GM23338 (cell line): ENCODE data around the gene TNS3. TPM values are rescaled to one million over a fixed set of nuclear protein-coding genes. Genes with fewer than 3 reads are reported as not detected.

Experiments
- ATAC-seq: fragments of 200-7000 bp; cut with Tn5 transposase; 3 replicates; pipeline ENCODE4 v1.9.1; 2020
- DNase-seq: peaks from one replicate; pipeline ENCODE4 v3.0.0-alpha.2; 2015; ENCODE audit warnings: low spot score
- H2AFZ ChIP-seq: fragments of 200-600 bp; sonication (generic); 2 replicates; pipeline ENCODE4 v1.8.0; 2016; ENCODE audit warnings: antibody characterized with exemption, mild to moderate bottlenecking, moderate library complexity
- H3F3A ChIP-seq: fragments of 200-600 bp; sonication (generic); replicated peaks from 2 replicates; pipeline ENCODE4 v1.8.0; 2017; ENCODE audit warnings: antibody characterized with exemption, mixed run types, low read depth
- H3K27ac ChIP-seq: fragments of 200-600 bp; sonication (generic); 2 replicates; pipeline ENCODE4 v1.6.1; 2016; ENCODE audit warnings: low read depth
- H3K27me3 ChIP-seq: fragments of 200-600 bp; sonication (generic); 2 replicates; pipeline ENCODE4 v1.8.0; 2016; ENCODE audit warnings: mild to moderate bottlenecking, mixed run types, moderate library complexity; ENCODE audit not compliant: insufficient read depth
- H3K36me3 ChIP-seq: fragments of 200-600 bp; sonication (generic); 2 replicates; pipeline ENCODE4 v1.8.0; 2016; ENCODE audit warnings: mild to moderate bottlenecking; ENCODE audit not compliant: insufficient read depth
- H3K4me1 ChIP-seq: fragments of 200-600 bp; sonication (generic); 2 replicates; pipeline ENCODE4 v1.8.0; 2016; ENCODE audit warnings: mild to moderate bottlenecking, moderate library complexity; ENCODE audit not compliant: insufficient read depth
- H3K4me2 ChIP-seq: fragments of 200-600 bp; sonication (generic); 2 replicates; pipeline ENCODE4 v1.7.1; 2017; ENCODE audit warnings: mixed run types
- H3K4me3 ChIP-seq: fragments of 200-600 bp; sonication (generic); 2 replicates; pipeline ENCODE4 v1.6.1; 2016; ENCODE audit warnings: mixed run types
- H3K79me2 ChIP-seq: fragments of 200-600 bp; sonication (generic); replicated peaks from 2 replicates; pipeline ENCODE4 v1.8.0; 2017; ENCODE audit warnings: mild to moderate bottlenecking; ENCODE audit not compliant: insufficient read depth
- H3K9me2 ChIP-seq: fragments of 200-600 bp; sonication (generic); 2 replicates; pipeline ENCODE4 v1.8.0; 2017; ENCODE audit not compliant: insufficient read depth
- H4K20me1 ChIP-seq: fragments of 200-600 bp; sonication (generic); replicated peaks from 2 replicates; pipeline ENCODE4 v1.8.0; 2017; ENCODE audit warnings: mild to moderate bottlenecking; ENCODE audit not compliant: insufficient read depth
- H3K27ac Mint-ChIP-seq: 2 replicates; pipeline ENCODE4 v1.8.0; 2020; ENCODE audit warnings: inconsistent platforms, mild to moderate bottlenecking, moderate library complexity, mixed read lengths
- H3K27me3 Mint-ChIP-seq: 3 replicates; pipeline ENCODE4 v1.8.0; 2022; ENCODE audit warnings: low read depth, mild to moderate bottlenecking, moderate library complexity, mixed read lengths, inconsistent platforms; ENCODE audit not compliant: insufficient read depth, poor library complexity
- H3K36me3 Mint-ChIP-seq: 3 replicates; pipeline ENCODE4 v1.8.0; 2021; ENCODE audit warnings: low read depth, mild to moderate bottlenecking, inconsistent platforms, moderate library complexity, mixed read lengths
- H3K4me1 Mint-ChIP-seq: 3 replicates; pipeline ENCODE4 v1.8.0; 2020; ENCODE audit warnings: mild to moderate bottlenecking, inconsistent platforms, mixed read lengths
- H3K4me3 Mint-ChIP-seq: 3 replicates; pipeline ENCODE4 v1.8.0; 2021; ENCODE audit warnings: moderate library complexity, mild to moderate bottlenecking, inconsistent platforms, mixed read lengths
- H3K9me3 Mint-ChIP-seq: 3 replicates; pipeline ENCODE4 v1.8.0; 2020; ENCODE audit warnings: moderate library complexity, mild to moderate bottlenecking, inconsistent platforms, mixed read lengths
- CTCF ChIP-seq, 2 experiments: fragments of 200-600 bp in 1 of 2; sonication (generic) in 1 of 2; conservative IDR thresholded peaks; 2 replicates each; pipeline versions ENCODE4 v1.5.1 to v1.6.1; 2016 to 2017; ENCODE audit warnings: antibody characterized with exemption in 2 of 2, low read depth in 2 of 2, mild to moderate bottlenecking in 2 of 2, moderate library complexity in 1 of 2
- JUNB ChIP-seq: IDR thresholded peaks from one replicate; pipeline ENCODE4 v1.6.1; 2016; ENCODE audit warnings: antibody characterized with exemption; ENCODE audit not compliant: unreplicated experiment
- NANOG ChIP-seq: IDR thresholded peaks from 2 replicates; pipeline ENCODE4 v1.6.1; 2016; ENCODE audit warnings: antibody characterized with exemption, borderline replicate concordance
- POLR2AphosphoS5 ChIP-seq: IDR thresholded peaks from 2 replicates; pipeline ENCODE4 v1.6.1; 2016; ENCODE audit warnings: antibody characterized with exemption, low read depth
- REST ChIP-seq: IDR thresholded peaks from one replicate; pipeline ENCODE4 v1.6.1; 2018; ENCODE audit warnings: antibody characterized with exemption; ENCODE audit not compliant: unreplicated experiment
- STAT1 ChIP-seq: IDR thresholded peaks from one replicate; pipeline ENCODE4 v1.6.1; 2016; ENCODE audit warnings: antibody characterized with exemption; ENCODE audit not compliant: unreplicated experiment
- ZNF114 ChIP-seq: fragments of 250-450 bp; sonication (Bioruptor Pico); IDR thresholded peaks from 2 replicates; pipeline ENCODE4 v1.5.0; 2020; ENCODE audit warnings: mild to moderate bottlenecking, moderate library complexity
- ZNF462 ChIP-seq: fragments of 250-450 bp; sonication (Bioruptor Pico); IDR thresholded peaks from 2 replicates; pipeline ENCODE4 v1.5.0; 2020; ENCODE audit warnings: mild to moderate bottlenecking, moderate library complexity
- polyA plus RNA-seq: library from polyadenylated mRNA; unstranded; fragments of >200 nt; fragmentation: Nextera tagmentation; extraction: Ambion mirVana; gene quantifications from 2 replicates; pipeline ENCODE4 v1.2.1, GENCODE V29; 2016
- total RNA-seq: library from RNA; depleted of rRNA; stranded (reverse); fragments of >200 nt; shearing (Covaris generic); gene quantifications from 2 replicates; pipeline ENCODE4 v1.2.3, GENCODE V29; 2014

Gene TNS3
- total and polyA plus RNA-seq, 2 experiments from 2014 or later = 6.2 to 28.7 TPM

- H3K4me2 ChIP-seq = no peak overlapping the region
- H3K4me1 Mint-ChIP-seq = peaks cover 22% of the 10 kb centered on the region
- DNase-seq (no peak), ATAC-seq (no peak)
- peaks cover 11% of the 10 kb centered on the region; the same call in 1 of the 2 replicates for H3K4me1 ChIP-seq
- H3K36me3 ChIP-seq = no peaks in the 10 kb centered on the region
- TF ChIP-seq ZNF462 (CRISPR knock-in tag) (no peak), POLR2AphosphoS5 (no peak), STAT1 (no peak), ZNF114 (CRISPR knock-in tag) (no peak), NANOG (no peak), REST (no peak), JUNB (no peak), CTCF (conservative IDR thresholded peaks at IDR 0.05; ENCODE audit: low read depth in 2 of 2) (no peak)
- no peak overlapping the region for H2AFZ ChIP-seq
- H3K9me2 ChIP-seq = no peaks in the 10 kb centered on the region
- H3K27ac Mint-ChIP-seq = no peak overlapping the region
- peaks cover 31% of the 10 kb centered on the region for H3K36me3 Mint-ChIP-seq
- H3K27ac ChIP-seq = no peak overlapping the region
- H3F3A ChIP-seq = no peaks in the 10 kb centered on the region
- H3K4me3 ChIP-seq = no peak overlapping the region
- peaks cover 20% of the 10 kb centered on the region for H3K27me3 Mint-ChIP-seq
- no peak overlapping the region; the same call in 2 of the 3 replicates for H3K4me3 Mint-ChIP-seq
- H3K9me3 Mint-ChIP-seq = no peaks in the 10 kb centered on the region; the same call in 1 of the 3 replicates
- no peaks in the 10 kb centered on the region for H3K79me2 ChIP-seq
- H3K27me3 ChIP-seq = no peaks in the 10 kb centered on the region
- H4K20me1 ChIP-seq = no peaks in the 10 kb centered on the region
These were observed 58.5 kb downstream of the TNS3 start for GRCh38 chr7:47523401-47523800.
